ENCODE results near the gene SMARCA4.
"Not testable (repeated sequence)": the region's sequence is repeated elsewhere in the genome, so short reads cannot be mapped to it uniquely, and the experiment has no call there.

The SMARCA4 gene

GRCh38 chr19:10991521-10992081 lies 30.8 kb downstream of the SMARCA4 start:
- TF ChIP-seq, protein P1, sequence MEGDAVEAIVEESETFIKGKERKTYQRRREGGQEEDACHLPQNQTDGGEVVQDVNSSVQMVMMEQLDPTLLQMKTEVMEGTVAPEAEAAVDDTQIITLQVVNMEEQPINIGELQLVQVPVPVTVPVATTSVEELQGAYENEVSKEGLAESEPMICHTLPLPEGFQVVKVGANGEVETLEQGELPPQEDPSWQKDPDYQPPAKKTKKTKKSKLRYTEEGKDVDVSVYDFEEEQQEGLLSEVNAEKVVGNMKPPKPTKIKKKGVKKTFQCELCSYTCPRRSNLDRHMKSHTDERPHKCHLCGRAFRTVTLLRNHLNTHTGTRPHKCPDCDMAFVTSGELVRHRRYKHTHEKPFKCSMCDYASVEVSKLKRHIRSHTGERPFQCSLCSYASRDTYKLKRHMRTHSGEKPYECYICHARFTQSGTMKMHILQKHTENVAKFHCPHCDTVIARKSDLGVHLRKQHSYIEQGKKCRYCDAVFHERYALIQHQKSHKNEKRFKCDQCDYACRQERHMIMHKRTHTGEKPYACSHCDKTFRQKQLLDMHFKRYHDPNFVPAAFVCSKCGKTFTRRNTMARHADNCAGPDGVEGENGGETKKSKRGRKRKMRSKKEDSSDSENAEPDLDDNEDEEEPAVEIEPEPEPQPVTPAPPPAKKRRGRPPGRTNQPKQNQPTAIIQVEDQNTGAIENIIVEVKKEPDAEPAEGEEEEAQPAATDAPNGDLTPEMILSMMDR (IDR thresholded peaks at IDR 0.05; ENCODE audit: low read length), result no peak
- TF ChIP-seq EZH2 (IDR thresholded peaks at IDR 0.05; ENCODE audit: borderline replicate concordance, low read length), result no peak
- H3K36me3 ChIP-seq (ENCODE audit: insufficient read depth, low read length), result peaks cover 94% of the 10 kb centered on the region
- no peak overlapping the region for H3K27ac ChIP-seq (ENCODE audit: low read depth, low read length, poor library complexity, severe bottlenecking)
- H3F3A ChIP-seq (ENCODE audit: insufficient read depth, low read length), result no peaks in the 10 kb centered on the region
- no peaks in the 10 kb centered on the region for H3K79me2 ChIP-seq (ENCODE audit: insufficient read depth, low read length)
- H3K4me1 ChIP-seq (ENCODE audit: insufficient read depth, low read length, severe bottlenecking), result no peaks in the 10 kb centered on the region
- no peak overlapping the region for H2AFZ ChIP-seq (ENCODE audit: low read length)
- no peaks in the 10 kb centered on the region for H4K20me1 ChIP-seq (ENCODE audit: insufficient read depth, low read length)
- H3K9ac ChIP-seq (ENCODE audit: low read length), result no peak overlapping the region
- H3K4me2 ChIP-seq (ENCODE audit: low read length), result no peak overlapping the region
- H3K4me3 ChIP-seq (ENCODE audit: low read depth, low read length, poor library complexity, severe bottlenecking), result no peak overlapping the region
- no peaks in the 10 kb centered on the region for H3K9me3 ChIP-seq (ENCODE audit: low read length)
- no peaks in the 10 kb centered on the region for H3K9me2 ChIP-seq (ENCODE audit: low read depth, low read length)
- H3K27me3 ChIP-seq (ENCODE audit: insufficient read depth, low read length), result no peaks in the 10 kb centered on the region

GRCh38 chr19:10992174-10992573 lies 31.3 kb downstream of the SMARCA4 start:
- H3K9me3 ChIP-seq (ENCODE audit: low read length); H3K27me3 ChIP-seq (ENCODE audit: insufficient read depth, low read length); H3K79me2 ChIP-seq (ENCODE audit: insufficient read depth, low read length); H3K4me3 ChIP-seq (ENCODE audit: low read depth, low read length, poor library complexity, severe bottlenecking); H3K4me2 ChIP-seq (ENCODE audit: low read length); H3K9ac ChIP-seq (ENCODE audit: low read length); H2AFZ ChIP-seq (ENCODE audit: low read length); H3K27ac ChIP-seq (ENCODE audit: low read depth, low read length, poor library complexity, severe bottlenecking); H3F3A ChIP-seq (ENCODE audit: insufficient read depth, low read length); H4K20me1 ChIP-seq (ENCODE audit: insufficient read depth, low read length); H3K4me1 ChIP-seq (ENCODE audit: insufficient read depth, low read length, severe bottlenecking); H3K9me2 ChIP-seq (ENCODE audit: low read depth, low read length): not testable (repeated sequence)
- H3K36me3 ChIP-seq (ENCODE audit: insufficient read depth, low read length), result peaks cover 91% of the 10 kb centered on the region

DNA sequence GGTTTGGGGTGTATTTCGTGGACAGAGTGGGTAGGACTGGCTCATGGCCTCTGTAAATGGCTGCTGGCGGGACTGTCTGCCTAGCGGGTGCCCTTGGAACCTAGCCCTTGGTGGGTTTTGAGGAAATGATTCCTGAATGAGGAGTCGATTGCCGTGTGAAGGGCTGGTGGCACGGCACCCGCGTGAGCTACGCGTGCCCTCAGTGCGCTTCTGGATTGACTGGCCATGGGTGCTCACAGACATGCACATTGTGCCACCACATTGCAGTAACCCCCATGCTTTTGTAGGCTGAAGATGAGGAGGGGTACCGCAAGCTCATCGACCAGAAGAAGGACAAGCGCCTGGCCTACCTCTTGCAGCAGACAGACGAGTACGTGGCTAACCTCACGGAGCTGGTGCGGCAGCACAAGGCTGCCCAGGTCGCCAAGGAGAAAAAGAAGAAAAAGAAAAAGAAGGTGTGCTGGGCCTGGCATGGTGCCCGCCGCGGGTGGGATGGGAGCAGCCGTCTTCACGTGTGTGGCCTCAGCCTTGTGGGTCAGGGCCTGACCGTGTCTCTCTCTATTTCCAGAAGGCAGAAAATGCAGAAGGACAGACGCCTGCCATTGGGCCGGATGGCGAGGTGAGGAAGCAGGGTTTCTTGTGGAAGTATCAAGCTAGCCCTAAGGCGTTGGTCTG lies 35.2 kb downstream of the SMARCA4 start:
- Histone ChIP-seq H3K9me3 (ENCODE audit: low read length) (no peaks in the 10 kb centered on the region), H4K20me1 (ENCODE audit: insufficient read depth, low read length) (no peaks in the 10 kb centered on the region), H3K36me3 (ENCODE audit: insufficient read depth, low read length) (peaks cover 91% of the 10 kb centered on the region), H3F3A (ENCODE audit: insufficient read depth, low read length) (no peaks in the 10 kb centered on the region), H3K9me2 (ENCODE audit: low read depth, low read length) (no peaks in the 10 kb centered on the region), H3K9ac (ENCODE audit: low read length) (no peak overlapping the region), H3K27me3 (ENCODE audit: insufficient read depth, low read length) (no peaks in the 10 kb centered on the region), H3K79me2 (ENCODE audit: insufficient read depth, low read length) (no peaks in the 10 kb centered on the region), H3K4me1 (ENCODE audit: insufficient read depth, low read length, severe bottlenecking) (no peaks in the 10 kb centered on the region), H2AFZ (ENCODE audit: low read length) (no peak overlapping the region), H3K27ac (ENCODE audit: low read depth, low read length, poor library complexity, severe bottlenecking) (no peak overlapping the region), H3K4me3 (ENCODE audit: low read depth, low read length, poor library complexity, severe bottlenecking) (no peak overlapping the region), H3K4me2 (ENCODE audit: low read length) (no peak overlapping the region)
- TF ChIP-seq, protein P1 (IDR thresholded peaks at IDR 0.05; ENCODE audit: low read length), result no peak
- TF ChIP-seq EZH2 (IDR thresholded peaks at IDR 0.05; ENCODE audit: borderline replicate concordance, low read length), result no peak

- Histone ChIP-seq H3K9me2 (ENCODE audit: low read depth, low read length) (no peaks in the 10 kb centered on the region), H3K9me3 (ENCODE audit: low read length) (no peaks in the 10 kb centered on the region), H3K4me3 (ENCODE audit: low read depth, low read length, poor library complexity, severe bottlenecking) (no peak overlapping the region), H3K4me1 (ENCODE audit: insufficient read depth, low read length, severe bottlenecking) (no peaks in the 10 kb centered on the region), H3K36me3 (ENCODE audit: insufficient read depth, low read length) (peaks cover 93% of the 10 kb centered on the region), H2AFZ (ENCODE audit: low read length) (no peak overlapping the region), H3K4me2 (ENCODE audit: low read length) (no peak overlapping the region), H3K79me2 (ENCODE audit: insufficient read depth, low read length) (no peaks in the 10 kb centered on the region), H3K9ac (ENCODE audit: low read length) (no peak overlapping the region), H3K27me3 (ENCODE audit: insufficient read depth, low read length) (no peaks in the 10 kb centered on the region), H3F3A (ENCODE audit: insufficient read depth, low read length) (no peaks in the 10 kb centered on the region), H3K27ac (ENCODE audit: low read depth, low read length, poor library complexity, severe bottlenecking) (no peak overlapping the region), H4K20me1 (ENCODE audit: insufficient read depth, low read length) (no peaks in the 10 kb centered on the region)
- no peak for TF ChIP-seq EZH2 (IDR thresholded peaks at IDR 0.05; ENCODE audit: borderline replicate concordance, low read length)
- TF ChIP-seq, protein P1 (IDR thresholded peaks at IDR 0.05; ENCODE audit: low read length), result no peak
Observed at GRCh38 chr19:10998045-10998533, 37.3 kb downstream of the SMARCA4 start.

Measured in OCI-LY1 (cell line).